Adipose tissue (tissue), 3 donors: Measurements from ENCODE around the gene TMBIM1. TPM values are rescaled to one million over a fixed set of nuclear protein-coding genes. Genes with fewer than 3 reads are reported as not detected.
"Not testable (repeated sequence)": the region's sequence is repeated elsewhere in the genome, so short reads cannot be mapped to it uniquely, and the experiment has no call there.

Experiments used
- H3K27ac ChIP-seq: one replicate; pipeline ENCODE4 v1.5.1; 2013; ENCODE audit warnings: low read depth, low read length
- WGBS, 3 donors: extraction: QIAGEN DNeasy Blood & Tissue Kit; methylation state at CpG; one replicate each; pipeline ENCODE4 v1.1.7; 2013; 5-methylcytosine and 5-hydroxymethylcytosine counted together
- polyA plus RNA-seq, 3 donors: library from polyadenylated mRNA; stranded (reverse); fragments of 200-250 nt; gene quantifications; one replicate each; pipeline ENCODE4 v1.2.3, GENCODE V29; 2013
- donor health status: healthy with polysubstance abuse.
- donor health status: Bipolar disorder and iron deficiency.
- donor health status: healthy.

Gene TMBIM1
- polyA plus RNA-seq, 3 donors = 127 to 507 (median 227) TPM

GRCh38 chr2:218278531-218279360, 13.6 kb downstream of the TMBIM1 start:
- 81 to 84% (median 81%) methylated on average over 16 of the region's 16 CpGs for WGBS, 3 donors
- no peak overlapping the region for H3K27ac ChIP-seq

- 54 to 89% (median 64%) methylated on average over 7 of the region's 7 CpGs for WGBS, 3 donors
- H3K27ac ChIP-seq = no peak overlapping the region
Measured at GRCh38 chr2:218277921-218278320, 14.4 kb downstream of the TMBIM1 start.

GRCh38 chr2:218276986-218277755, 15.1 kb downstream of the TMBIM1 start:
- H3K27ac ChIP-seq = no peak overlapping the region
- WGBS, 3 donors = 77 to 82% (median 77%) methylated on average over 12 of the region's 12 CpGs

GRCh38 chr2:218275371-218276072, 16.8 kb downstream of the TMBIM1 start:
- 71 to 81% (median 79%) methylated on average over 9 of the region's 9 CpGs for WGBS, 3 donors
- no peak overlapping the region for H3K27ac ChIP-seq

- 65 to 75% (median 74%) methylated on average over 4 of the region's 4 CpGs for WGBS, 3 donors
- no peak overlapping the region for H3K27ac ChIP-seq
Measured at GRCh38 chr2:218274586-218274985, 17.7 kb downstream of the TMBIM1 start.

GRCh38 chr2:218273908-218274249, 18.4 kb downstream of the TMBIM1 start:
- no peak overlapping the region for H3K27ac ChIP-seq
- WGBS, 3 donors = 54 to 81% (median 70%) methylated on average over 2 of the region's 2 CpGs

GRCh38 chr2:218273214-218273907, 18.9 kb downstream of the TMBIM1 start:
- H3K27ac ChIP-seq = not testable (repeated sequence)
- 75 to 87% (median 79%) methylated on average over 8 of the region's 8 CpGs for WGBS, 3 donors

GRCh38 chr2:218272531-218273212, 19.6 kb downstream of the TMBIM1 start:
- no peak overlapping the region for H3K27ac ChIP-seq
- WGBS, 3 donors = 18 to 25% (median 22%) methylated on average over 18 of the region's 18 CpGs

GRCh38 chr2:218271865-218272530, 20.3 kb downstream of the TMBIM1 start:
- no peak overlapping the region for H3K27ac ChIP-seq
- WGBS, 3 donors = 32 to 61% (median 47%) methylated on average over 5 of the region's 5 CpGs

- no peak overlapping the region for H3K27ac ChIP-seq
- WGBS, 3 donors = 19 to 53% (median 42%) methylated on average over 4 of the region's 4 CpGs
Measured at GRCh38 chr2:218271487-218271797, 20.9 kb downstream of the TMBIM1 start.

GRCh38 chr2:218270721-218271486, 21.4 kb downstream of the TMBIM1 start:
- WGBS, 3 donors = 2 to 7% (median 6%) methylated on average over 23 of the region's 23 CpGs
- H3K27ac ChIP-seq = no peak overlapping the region

- 0 to 1% (median 0%) methylated on average over 61 to 64 of the region's 64 CpGs for WGBS, 3 donors
- no peak within 1 kb of the TSS for H3K27ac ChIP-seq
Measured at GRCh38 chr2:218269900-218270720, 22.2 kb downstream of the TMBIM1 start, which contains the start of the genes AAMP and PNKD. Gene AAMP, minus strand, starts transcription at chr2:218270137. Its CDS starts 51 bp downstream, at chr2:218270086. Gene PNKD, plus strand, starts transcription at chr2:218270519. Its CDS starts 17 bp downstream, at chr2:218270536.

GRCh38 chr2:218267259-218267658, 25.0 kb downstream of the TMBIM1 start:
- 95 to 97% (median 95%) methylated on average over 6 of the region's 6 CpGs for WGBS, 3 donors
- H3K27ac ChIP-seq = no peak overlapping the region

- WGBS, 3 donors = 91 to 96% (median 93%) methylated on average over 14 to 15 of the region's 15 CpGs
- no peak overlapping the region for H3K27ac ChIP-seq
Measured at GRCh38 chr2:218266316-218266979, 25.9 kb downstream of the TMBIM1 start.

GRCh38 chr2:218265626-218266025, 26.7 kb downstream of the TMBIM1 start:
- H3K27ac ChIP-seq = no peak overlapping the region
- 86 to 95% (median 94%) methylated on average over 8 of the region's 8 CpGs for WGBS, 3 donors
